Measurements from ENCODE around the gene EHBP1. TPM values are rescaled to one million over a fixed set of nuclear protein-coding genes. Genes with fewer than 3 reads are reported as not detected.

EHBP1 gene
- polyA plus RNA-seq, 1 of the 3 experiments (the other 2 are of a cell fraction) = 62.7 TPM

DNA sequence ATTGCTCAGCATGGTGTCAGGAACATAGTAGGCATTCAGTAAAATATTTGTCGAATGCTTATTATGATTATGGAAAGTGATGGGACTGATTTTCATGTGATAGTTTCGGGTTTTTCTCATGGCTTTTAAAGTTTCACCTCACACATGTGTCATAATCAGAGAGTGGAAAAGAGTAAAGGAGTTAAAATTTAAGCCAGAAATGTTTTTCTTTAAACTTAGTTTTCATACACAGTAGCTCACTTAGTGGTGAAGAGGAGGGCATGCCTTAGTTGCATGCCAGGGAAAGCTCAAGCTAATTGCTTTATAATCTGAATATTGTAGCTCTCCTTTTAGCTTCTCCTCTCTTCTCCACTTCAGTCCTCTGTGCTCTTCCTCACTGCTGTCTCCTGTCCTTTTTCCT lies 38.0 kb downstream of the EHBP1 start:
- H3K9me3 ChIP-seq = no peaks in the 10 kb centered on the region
- no peak overlapping the region for H3K4me3 ChIP-seq (ENCODE audit: low read depth in 2 of 2, low read length in 1 of 2)
- TF ChIP-seq, protein P1, sequence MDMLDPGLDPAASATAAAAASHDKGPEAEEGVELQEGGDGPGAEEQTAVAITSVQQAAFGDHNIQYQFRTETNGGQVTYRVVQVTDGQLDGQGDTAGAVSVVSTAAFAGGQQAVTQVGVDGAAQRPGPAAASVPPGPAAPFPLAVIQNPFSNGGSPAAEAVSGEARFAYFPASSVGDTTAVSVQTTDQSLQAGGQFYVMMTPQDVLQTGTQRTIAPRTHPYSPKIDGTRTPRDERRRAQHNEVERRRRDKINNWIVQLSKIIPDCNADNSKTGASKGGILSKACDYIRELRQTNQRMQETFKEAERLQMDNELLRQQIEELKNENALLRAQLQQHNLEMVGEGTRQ (IDR thresholded peaks at IDR 0.05; ENCODE audit: borderline replicate concordance, low read depth, low read length) = no peak
- TF ChIP-seq EZH2phosphoT487 (IDR thresholded peaks at IDR 0.05; ENCODE audit: borderline replicate concordance, low read depth) (no peak), CHD2 (IDR thresholded peaks at IDR 0.05; ENCODE audit: low read length, partially characterized antibody) (no peak), FOXM1 (IDR thresholded peaks at IDR 0.05; ENCODE audit: low read depth) (no peak), TAF1 (IDR thresholded peaks at IDR 0.05; ENCODE audit: borderline replicate concordance, low read depth, low read length) (no peak), JUND (IDR thresholded peaks at IDR 0.05) (no peak), RAD21 (IDR thresholded peaks at IDR 0.05; ENCODE audit: low read length) (no peak), TCF12 (IDR thresholded peaks at IDR 0.05) (no peak), RXRA (IDR thresholded peaks at IDR 0.05; ENCODE audit: borderline replicate concordance, low read depth) (no peak), EP300 (IDR thresholded peaks at IDR 0.05; ENCODE audit: borderline replicate concordance in 1 of 2, low read depth in 1 of 2, low read length in 1 of 2) (no peak), NFIC (IDR thresholded peaks at IDR 0.05; ENCODE audit: borderline replicate concordance) (no peak), GABPA (IDR thresholded peaks at IDR 0.05; ENCODE audit: low read depth) (no peak), ELF1 (IDR thresholded peaks at IDR 0.05) (no peak), YY1 (IDR thresholded peaks at IDR 0.05; ENCODE audit: low read depth) (no peak)
- TF ChIP-seq, protein P2, sequence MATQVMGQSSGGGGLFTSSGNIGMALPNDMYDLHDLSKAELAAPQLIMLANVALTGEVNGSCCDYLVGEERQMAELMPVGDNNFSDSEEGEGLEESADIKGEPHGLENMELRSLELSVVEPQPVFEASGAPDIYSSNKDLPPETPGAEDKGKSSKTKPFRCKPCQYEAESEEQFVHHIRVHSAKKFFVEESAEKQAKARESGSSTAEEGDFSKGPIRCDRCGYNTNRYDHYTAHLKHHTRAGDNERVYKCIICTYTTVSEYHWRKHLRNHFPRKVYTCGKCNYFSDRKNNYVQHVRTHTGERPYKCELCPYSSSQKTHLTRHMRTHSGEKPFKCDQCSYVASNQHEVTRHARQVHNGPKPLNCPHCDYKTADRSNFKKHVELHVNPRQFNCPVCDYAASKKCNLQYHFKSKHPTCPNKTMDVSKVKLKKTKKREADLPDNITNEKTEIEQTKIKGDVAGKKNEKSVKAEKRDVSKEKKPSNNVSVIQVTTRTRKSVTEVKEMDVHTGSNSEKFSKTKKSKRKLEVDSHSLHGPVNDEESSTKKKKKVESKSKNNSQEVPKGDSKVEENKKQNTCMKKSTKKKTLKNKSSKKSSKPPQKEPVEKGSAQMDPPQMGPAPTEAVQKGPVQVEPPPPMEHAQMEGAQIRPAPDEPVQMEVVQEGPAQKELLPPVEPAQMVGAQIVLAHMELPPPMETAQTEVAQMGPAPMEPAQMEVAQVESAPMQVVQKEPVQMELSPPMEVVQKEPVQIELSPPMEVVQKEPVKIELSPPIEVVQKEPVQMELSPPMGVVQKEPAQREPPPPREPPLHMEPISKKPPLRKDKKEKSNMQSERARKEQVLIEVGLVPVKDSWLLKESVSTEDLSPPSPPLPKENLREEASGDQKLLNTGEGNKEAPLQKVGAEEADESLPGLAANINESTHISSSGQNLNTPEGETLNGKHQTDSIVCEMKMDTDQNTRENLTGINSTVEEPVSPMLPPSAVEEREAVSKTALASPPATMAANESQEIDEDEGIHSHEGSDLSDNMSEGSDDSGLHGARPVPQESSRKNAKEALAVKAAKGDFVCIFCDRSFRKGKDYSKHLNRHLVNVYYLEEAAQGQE (IDR thresholded peaks at IDR 0.05; ENCODE audit: low read depth, low read length) = no peak
- TF ChIP-seq, protein P3, sequence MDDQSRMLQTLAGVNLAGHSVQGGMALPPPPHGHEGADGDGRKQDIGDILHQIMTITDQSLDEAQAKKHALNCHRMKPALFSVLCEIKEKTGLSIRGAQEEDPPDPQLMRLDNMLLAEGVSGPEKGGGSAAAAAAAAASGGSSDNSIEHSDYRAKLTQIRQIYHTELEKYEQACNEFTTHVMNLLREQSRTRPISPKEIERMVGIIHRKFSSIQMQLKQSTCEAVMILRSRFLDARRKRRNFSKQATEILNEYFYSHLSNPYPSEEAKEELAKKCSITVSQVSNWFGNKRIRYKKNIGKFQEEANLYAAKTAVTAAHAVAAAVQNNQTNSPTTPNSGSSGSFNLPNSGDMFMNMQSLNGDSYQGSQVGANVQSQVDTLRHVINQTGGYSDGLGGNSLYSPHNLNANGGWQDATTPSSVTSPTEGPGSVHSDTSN (IDR thresholded peaks at IDR 0.05) = no peak
- TF ChIP-seq, protein P4, sequence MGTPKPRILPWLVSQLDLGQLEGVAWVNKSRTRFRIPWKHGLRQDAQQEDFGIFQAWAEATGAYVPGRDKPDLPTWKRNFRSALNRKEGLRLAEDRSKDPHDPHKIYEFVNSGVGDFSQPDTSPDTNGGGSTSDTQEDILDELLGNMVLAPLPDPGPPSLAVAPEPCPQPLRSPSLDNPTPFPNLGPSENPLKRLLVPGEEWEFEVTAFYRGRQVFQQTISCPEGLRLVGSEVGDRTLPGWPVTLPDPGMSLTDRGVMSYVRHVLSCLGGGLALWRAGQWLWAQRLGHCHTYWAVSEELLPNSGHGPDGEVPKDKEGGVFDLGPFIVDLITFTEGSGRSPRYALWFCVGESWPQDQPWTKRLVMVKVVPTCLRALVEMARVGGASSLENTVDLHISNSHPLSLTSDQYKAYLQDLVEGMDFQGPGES (IDR thresholded peaks at IDR 0.05; ENCODE audit: low read depth, low read length) = no peak
- TF ChIP-seq, protein P5, sequence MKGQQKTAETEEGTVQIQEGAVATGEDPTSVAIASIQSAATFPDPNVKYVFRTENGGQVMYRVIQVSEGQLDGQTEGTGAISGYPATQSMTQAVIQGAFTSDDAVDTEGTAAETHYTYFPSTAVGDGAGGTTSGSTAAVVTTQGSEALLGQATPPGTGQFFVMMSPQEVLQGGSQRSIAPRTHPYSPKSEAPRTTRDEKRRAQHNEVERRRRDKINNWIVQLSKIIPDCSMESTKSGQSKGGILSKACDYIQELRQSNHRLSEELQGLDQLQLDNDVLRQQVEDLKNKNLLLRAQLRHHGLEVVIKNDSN (IDR thresholded peaks at IDR 0.05; ENCODE audit: borderline replicate concordance, low read depth) = no peak
- H3K79me2 ChIP-seq (ENCODE audit: insufficient read depth) = peaks cover 90% of the 10 kb centered on the region
- H3K4me1 ChIP-seq (ENCODE audit: control insufficient read depth in 1 of 2, insufficient read depth in 2 of 2, low read depth in 1 of 2, low read length in 1 of 2) = peaks cover 3 to 4% of the 10 kb centered on the region in 2 experiments; a peak in 2 of 4 replicates
- no peak overlapping the region for H2AFZ ChIP-seq (ENCODE audit: low read depth)
- H3K4me2 ChIP-seq = no peak overlapping the region
- peaks cover 0 to 7% of the 10 kb centered on the region in 2 experiments for H3K36me3 ChIP-seq (replicated peaks in 1 of 2; ENCODE audit: control insufficient read depth in 1 of 2, insufficient read depth in 2 of 2, low read length in 1 of 2)
- ChIA-PET CTCF (interaction anchor here (1.0 to 1.6 kb wide), 2 partner anchors 32 to 287 kb away, joined by 4 read pairs; no protein-coding TSS in a partner anchor), POLR2A (no interaction called here)
- H3K27me3 ChIP-seq (ENCODE audit: insufficient read depth) = no peaks in the 10 kb centered on the region
- peak overlapping the region in 1 of 2 experiments; percentile 69; a peak in 1 of 4 replicates for H3K27ac ChIP-seq (ENCODE audit: low read depth in 2 of 2, low read length in 1 of 2)
- H3K9ac ChIP-seq = no peak overlapping the region
- peaks cover 7% of the 10 kb centered on the region for H3F3A ChIP-seq (replicated peaks; ENCODE audit: insufficient read depth)
- no peak for DNase-seq
- H4K20me1 ChIP-seq (ENCODE audit: insufficient read depth) = peaks cover 4% of the 10 kb centered on the region; the same call in 1 of the 2 replicates
- no peaks in the 10 kb centered on the region for H3K9me2 ChIP-seq
- WGBS (ENCODE audit: low lambda C conversion rate) = 97% methylated on average over 2 of the region's 2 CpGs
